RWPE1 (cell line): ENCODE measurements around the gene ZNF362.

Source experiments
- CTCF ChIA-PET: fragments of 350-600 bp; sonication (Branson Sonifier 250); formaldehyde crosslinking; extraction: SDS; loops from one replicate; lab custom pipeline; 2021; lab: Yijun Ruan, JAX
- POLR2A ChIA-PET: fragments of 400-600 bp; formaldehyde crosslinking; extraction: SDS; loops from one replicate; lab custom pipeline; 2020; ENCODE audit warnings: antibody characterized with exemption; ENCODE audit not compliant: low non-redundant PET; lab: Yijun Ruan, JAX
- DNase-seq: peaks from one replicate; pipeline ENCODE4 v3.0.0; 2012; ENCODE audit warnings: low spot score
- H3K27ac ChIP-seq: fragments of 450-650 bp; 2 replicates; pipeline ENCODE4 v1.5.1; 2017
- CTCF ChIP-seq: fragments of 450-650 bp; conservative IDR thresholded peaks from 2 replicates; pipeline ENCODE4 v1.5.1; 2017; ENCODE audit warnings: low read depth, mild to moderate bottlenecking

Gene ZNF362

GRCh38 chr1:33294071-33295010 is 38.0 kb downstream of the ZNF362 start:
- no peak for DNase-seq
- peak overlapping the region; percentile 21; the same call in 1 of the 2 replicates for H3K27ac ChIP-seq
- TF ChIP-seq CTCF = no peak
- ChIA-PET CTCF (interaction anchor here (0.6 to 1.4 kb wide), 3 partner anchors 26 to 153 kb away, joined by 3 to 8 read pairs (median 4); no protein-coding TSS in a partner anchor), POLR2A (no interaction called here)

GRCh38 chr1:33295023-33295422 is 38.7 kb downstream of the ZNF362 start:
- no peak for DNase-seq
- CTCF ChIA-PET = interaction anchor here (0.6 to 2.0 kb wide), 26 partner anchors 17 to 318 kb away, joined by 3 to 15 read pairs (median 4); partner anchors contain the start of gene ZSCAN20
- TF ChIP-seq CTCF = no peak
- H3K27ac ChIP-seq = peak overlapping the region; percentile 21; the same call in 1 of the 2 replicates
- POLR2A ChIA-PET = no interaction called here

GRCh38 chr1:33295450-33296081 is 39.3 kb downstream of the ZNF362 start:
- peak; percentile 92 for TF ChIP-seq CTCF
- ChIA-PET CTCF (interaction anchor here (0.6 to 2.0 kb wide), 31 partner anchors 11 to 359 kb away, joined by 3 to 15 read pairs (median 4); partner anchors contain the start of gene ZSCAN20), POLR2A (no interaction called here)
- peak; percentile 87 for DNase-seq
- H3K27ac ChIP-seq = peak overlapping the region; percentile 21; the same call in 1 of the 2 replicates

GRCh38 chr1:33296082-33296458 is 39.8 kb downstream of the ZNF362 start:
- POLR2A ChIA-PET = no interaction called here
- H3K27ac ChIP-seq = no peak overlapping the region; the same call in 1 of the 2 replicates
- DNase-seq = no peak
- CTCF ChIA-PET = interaction anchor here (0.6 to 2.0 kb wide), 22 partner anchors 10 to 425 kb away, joined by 3 to 15 read pairs (median 4); partner anchors contain the start of gene ZSCAN20
- TF ChIP-seq CTCF = no peak

GRCh38 chr1:33296824-33297223 is 40.5 kb downstream of the ZNF362 start:
- no peak for DNase-seq
- TF ChIP-seq CTCF = no peak
- H3K27ac ChIP-seq = no peak overlapping the region
- POLR2A ChIA-PET = no interaction called here
- CTCF ChIA-PET = interaction anchor here (0.5 to 2.0 kb wide), 6 partner anchors 9 to 426 kb away, joined by 3 to 9 read pairs (median 4); no protein-coding TSS in a partner anchor
